HG03045 (cell line): Measurements from ENCODE around the gene SOX13.
"Not testable (repeated sequence)": the region's sequence is repeated elsewhere in the genome, so short reads cannot be mapped to it uniquely, and the experiment has no call there.

ENCODE experiments used
- ATAC-seq: cut with Tn5 transposase; IDR thresholded peaks from one replicate; pipeline ENCODE4 v1.9.1; 2021; ENCODE audit warnings: mild to moderate bottlenecking, moderate library complexity; ENCODE audit not compliant: unreplicated experiment

The SOX13 gene

GRCh38 chr1:204072931-204073836 is at the start of gene SOX13:
Gene SOX13 (plus strand): TSS chr1:204073115. CDS start chr1:204112916, 39,801 bp downstream.
- no peak for ATAC-seq

GRCh38 chr1:204025917-204026707 is 46.8 kb upstream of the SOX13 start:
- no peak for ATAC-seq

- no peak for ATAC-seq
Measured at GRCh38 chr1:204027446-204027845, 45.5 kb upstream of the SOX13 start.

GRCh38 chr1:204029016-204029415 is 43.9 kb upstream of the SOX13 start:
- no peak for ATAC-seq

- ATAC-seq, result no peak
Measured at GRCh38 chr1:204031098-204031710, 41.7 kb upstream of the SOX13 start.

GRCh38 chr1:204032642-204033235 is 40.2 kb upstream of the SOX13 start:
- ATAC-seq, result no peak

- ATAC-seq, result no peak
Measured at GRCh38 chr1:204033306-204033705, 39.6 kb upstream of the SOX13 start.

- no peak for ATAC-seq
Measured at GRCh38 chr1:204036882-204037655, 35.8 kb upstream of the SOX13 start.

- no peak for ATAC-seq
Measured at GRCh38 chr1:204041232-204041767, 31.6 kb upstream of the SOX13 start.

- ATAC-seq, result no peak
Measured at GRCh38 chr1:204041803-204042505, 31.0 kb upstream of the SOX13 start.

- no peak for ATAC-seq
Measured at GRCh38 chr1:204042516-204042915, 30.4 kb upstream of the SOX13 start.

GRCh38 chr1:204043680-204044079 is 29.2 kb upstream of the SOX13 start:
- no peak for ATAC-seq

- ATAC-seq, result no peak
Measured at GRCh38 chr1:204044448-204044847, 28.5 kb upstream of the SOX13 start.

- no peak for ATAC-seq
Measured at GRCh38 chr1:204045430-204045829, 27.5 kb upstream of the SOX13 start.

- ATAC-seq, result no peak
Measured at GRCh38 chr1:204046346-204046745, 26.6 kb upstream of the SOX13 start.

- not testable (repeated sequence) for ATAC-seq
Measured at GRCh38 chr1:204048796-204049195, 24.1 kb upstream of the SOX13 start.

- ATAC-seq, result no peak
Measured at GRCh38 chr1:204051258-204051657, 21.7 kb upstream of the SOX13 start.

GRCh38 chr1:204051718-204052117 is 21.2 kb upstream of the SOX13 start:
- no peak for ATAC-seq

- ATAC-seq, result no peak
Measured at GRCh38 chr1:204053893-204054292, 19.0 kb upstream of the SOX13 start.
